Measurements from ENCODE around the gene CARMIL1. TPM values are rescaled to one million over a fixed set of nuclear protein-coding genes. Genes with fewer than 3 reads are reported as not detected.

CARMIL1 gene
- total RNA-seq, 1 donor from 2014 or later = 10.6 TPM

DNA sequence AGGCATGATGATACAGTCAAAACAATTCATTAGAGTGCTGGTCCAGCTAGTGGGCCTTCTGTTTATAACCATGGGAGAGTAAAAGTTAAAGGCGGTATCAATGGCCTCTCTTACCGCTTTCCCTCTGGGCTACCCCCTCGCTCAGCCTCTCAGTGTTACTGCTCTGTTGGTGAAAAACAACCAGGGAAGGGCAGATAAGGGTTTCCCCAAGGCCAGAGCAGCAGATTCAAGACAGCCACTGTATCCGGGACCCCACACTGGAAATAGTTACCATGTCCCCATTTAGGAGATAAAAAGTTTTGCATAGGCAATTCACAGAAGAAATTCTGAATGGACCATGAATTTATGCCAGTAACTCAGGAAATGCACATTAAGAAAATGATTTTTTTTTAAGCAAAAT lies 386.3 kb downstream of the CARMIL1 start:
- no peak for DNase-seq

DNA sequence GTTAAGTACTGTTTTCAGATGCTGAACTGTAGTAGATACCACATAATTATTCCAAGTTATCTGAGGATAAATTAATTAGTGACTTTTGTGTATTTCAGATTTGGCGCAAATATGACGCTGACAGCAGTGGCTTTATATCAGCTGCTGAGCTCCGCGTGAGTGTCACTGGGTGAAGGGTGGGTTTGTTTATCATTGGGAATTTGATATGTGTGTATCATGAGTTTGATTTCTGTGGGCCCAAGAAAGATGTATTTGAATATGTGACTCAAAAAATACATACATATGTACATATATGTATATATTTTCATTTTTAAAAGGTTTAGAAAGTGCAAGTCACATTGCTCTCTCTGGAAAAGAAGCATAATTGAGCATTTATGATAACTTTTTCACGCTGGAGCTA lies 390.2 kb downstream of the CARMIL1 start:
- DNase-seq = no peak

All from dermis blood vessel endothelial cell (primary cell).